Measurements from ENCODE around the gene TAS2R1.

DNA sequence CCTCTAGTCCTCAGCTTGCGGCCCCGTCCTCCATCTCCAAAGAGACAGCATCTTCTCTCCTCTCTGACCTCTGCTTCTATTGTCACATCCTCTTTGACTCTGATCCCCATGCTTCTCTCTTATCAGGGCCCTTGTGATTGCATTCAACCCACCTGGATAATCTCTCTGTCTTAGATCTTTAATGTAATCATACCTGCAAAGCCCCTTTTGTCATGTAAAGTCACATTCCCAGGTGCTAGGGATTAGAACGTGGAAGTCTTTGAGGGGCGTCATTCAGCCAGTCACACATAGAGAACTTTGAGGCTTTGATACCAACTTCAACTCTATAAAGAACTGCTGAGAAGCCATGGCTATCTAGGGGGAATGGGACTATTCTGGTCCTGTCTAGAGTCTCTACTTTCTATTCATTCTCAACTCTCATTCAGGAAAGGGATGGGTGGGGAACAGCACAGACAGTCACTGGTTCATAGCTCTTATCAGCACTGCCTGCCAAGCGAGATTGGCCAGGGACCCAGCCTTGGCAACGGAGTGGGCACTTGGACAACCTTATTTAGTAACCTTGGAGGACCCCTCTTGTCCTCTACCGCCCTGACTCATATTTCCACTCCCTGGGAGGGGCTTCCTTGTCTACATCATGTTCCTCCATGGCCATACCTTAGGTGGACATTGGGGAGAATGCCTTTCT lies 29.0 kb downstream of the TAS2R1 start:
- no peak for TF ChIP-seq CTCF (IDR thresholded peaks at IDR 0.05)
- TF ChIP-seq POLR2A (IDR thresholded peaks at IDR 0.05): no peak

Data from esophagus squamous epithelium (tissue), 4 donors.